ENCODE data around the gene MYH6. TPM values are rescaled to one million over a fixed set of nuclear protein-coding genes. Genes with fewer than 3 reads are reported as not detected.

The MYH6 gene
- total and polyA plus RNA-seq, 7 donors: 1.5 to 4.9 (median 3.0) TPM; not detected in 4

DNA sequence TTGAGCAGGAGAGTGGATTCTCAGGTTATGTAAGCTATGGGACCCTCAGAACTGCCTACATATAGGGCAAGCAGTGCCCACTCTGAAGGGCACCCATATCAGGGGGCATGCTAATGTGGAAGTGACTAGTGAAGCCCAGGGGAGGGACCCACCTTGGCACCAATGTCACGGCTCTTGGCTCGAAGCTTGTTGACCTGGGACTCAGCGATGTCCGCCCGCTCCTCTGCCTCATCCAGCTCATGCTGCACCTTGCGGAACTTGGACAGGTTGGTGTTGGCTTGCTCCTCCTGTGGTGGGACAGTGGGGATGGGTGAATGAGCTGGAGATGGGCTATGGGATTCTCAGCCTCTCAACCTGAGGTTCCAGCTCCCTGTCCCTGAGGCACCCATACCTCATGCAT, 25.8 kb downstream of the MYH6 start:
- Histone ChIP-seq H3K27ac (no peak overlapping the region), H3K27me3 (no peaks in the 10 kb centered on the region), H3K36me3 (no peaks in the 10 kb centered on the region), H3K9me3 (no peaks in the 10 kb centered on the region), H3K4me1 (no peaks in the 10 kb centered on the region), H3K4me3 (no peak overlapping the region)
- no peak for DNase-seq
- intact Hi-C loops (cut with DNase I): loop anchor here (5.0 kb wide), 1 partner anchor 115 kb away; no protein-coding TSS in a partner anchor
- 92 to 93% methylated on average over 6 of the region's 6 CpGs for WGBS, 2 donors
- TF ChIP-seq POLR2A (IDR thresholded peaks at IDR 0.05) (no peak), EP300 (IDR thresholded peaks at IDR 0.05) (no peak), POLR2AphosphoS5 (IDR thresholded peaks at IDR 0.05) (no peak), CTCF (IDR thresholded peaks at IDR 0.05) (no peak)

DNA sequence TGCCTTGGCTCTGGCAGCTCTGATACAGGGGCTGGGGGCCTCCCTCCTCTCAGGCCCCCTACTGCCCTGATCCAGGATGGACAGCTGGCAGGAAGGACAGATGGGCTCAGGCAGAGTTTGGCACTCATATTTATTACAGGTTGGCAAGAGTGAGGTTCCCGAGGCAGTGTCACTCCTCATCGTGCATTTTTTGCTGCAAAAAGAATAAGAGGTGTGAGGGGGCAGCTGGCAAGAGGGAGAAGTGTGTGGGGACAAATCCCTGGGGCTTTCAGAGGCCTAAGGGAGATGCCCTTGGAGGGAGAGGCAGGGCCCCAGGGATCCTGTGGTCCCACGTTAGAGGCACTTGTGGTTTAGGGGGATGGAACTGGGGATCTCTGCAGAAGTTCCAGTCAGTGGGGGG, 26.2 kb downstream of the MYH6 start:
- DNase-seq: no peak
- 50 to 57% methylated on average over 3 of the region's 3 CpGs for WGBS, 2 donors
- no peaks in the 10 kb centered on the region for H3K36me3 ChIP-seq
- no peaks in the 10 kb centered on the region for H3K27me3 ChIP-seq
- intact Hi-C loops (cut with DNase I): loop anchor here (5.0 kb wide), 1 partner anchor 115 kb away; no protein-coding TSS in a partner anchor
- no peak overlapping the region for H3K4me3 ChIP-seq
- H3K9me3 ChIP-seq: no peaks in the 10 kb centered on the region
- no peak overlapping the region for H3K27ac ChIP-seq
- no peak for TF ChIP-seq POLR2A (IDR thresholded peaks at IDR 0.05)
- no peak for TF ChIP-seq EP300 (IDR thresholded peaks at IDR 0.05)
- TF ChIP-seq CTCF (IDR thresholded peaks at IDR 0.05): no peak
- TF ChIP-seq POLR2AphosphoS5 (IDR thresholded peaks at IDR 0.05): no peak
- no peaks in the 10 kb centered on the region for H3K4me1 ChIP-seq

- WGBS, 2 donors: 88 to 92% methylated on average over 4 of the region's 4 CpGs
- no peak for DNase-seq
- no peaks in the 10 kb centered on the region for H3K27me3 ChIP-seq
- intact Hi-C loops (cut with DNase I): loop anchor here (1.0 to 5.0 kb wide), 2 partner anchors 53 to 114 kb away; no protein-coding TSS in a partner anchor
- no peak overlapping the region for H3K4me3 ChIP-seq
- no peaks in the 10 kb centered on the region for H3K9me3 ChIP-seq
- H3K4me1 ChIP-seq: no peaks in the 10 kb centered on the region
- H3K27ac ChIP-seq: no peak overlapping the region
- no peaks in the 10 kb centered on the region for H3K36me3 ChIP-seq
- no peak for TF ChIP-seq CTCF (IDR thresholded peaks at IDR 0.05)
Measured at GRCh38 chr14:23380976-23381375, 27.1 kb downstream of the MYH6 start.

GRCh38 chr14:23380197-23380914, 27.7 kb downstream of the MYH6 start:
- intact Hi-C loops (cut with DNase I): loop anchor here (1.0 to 5.0 kb wide), 2 partner anchors 52 to 113 kb away; no protein-coding TSS in a partner anchor
- H3K4me1 ChIP-seq: no peaks in the 10 kb centered on the region

More at GRCh38 chr14:23380197-23380914, 27.7 kb downstream of the MYH6 start:
- no peaks in the 10 kb centered on the region for H3K9me3 ChIP-seq
- TF ChIP-seq CTCF (IDR thresholded peaks at IDR 0.05): no peak
- no peak for TF ChIP-seq POLR2AphosphoS5 (IDR thresholded peaks at IDR 0.05)
- TF ChIP-seq POLR2A (IDR thresholded peaks at IDR 0.05): no peak
- no peak for TF ChIP-seq EP300 (IDR thresholded peaks at IDR 0.05)
- no peaks in the 10 kb centered on the region for H3K36me3 ChIP-seq
- H3K27me3 ChIP-seq: no peaks in the 10 kb centered on the region
- no peak overlapping the region for H3K27ac ChIP-seq
- no peak for DNase-seq
- no peak overlapping the region for H3K4me3 ChIP-seq
- 64 to 72% methylated on average over 16 of the region's 16 CpGs for WGBS, 2 donors

Measured in sigmoid colon (tissue), 7 donors.